Panc1 (cell line): ENCODE results near the gene PCDHB9.
"Not testable (repeated sequence)": the region's sequence is repeated elsewhere in the genome, so short reads cannot be mapped to it uniquely, and the experiment has no call there.

ENCODE experiments used
- CTCF ChIP-seq: fragments of 450-650 bp; IDR thresholded peaks from 2 replicates; pipeline ENCODE4 v1.5.1; 2017; ENCODE audit warnings: mild to moderate bottlenecking
- POLR2AphosphoS5 ChIP-seq: IDR thresholded peaks from 2 replicates; pipeline ENCODE4 v1.6.1; 2012; ENCODE audit warnings: mild to moderate bottlenecking, low read depth, low read length, moderate library complexity

- peak; percentile 69 for TF ChIP-seq CTCF
- not testable (repeated sequence) for TF ChIP-seq POLR2AphosphoS5
These were observed 26.8 kb downstream of the PCDHB9 start, which contains the start of gene PCDHB13 for GRCh38 chr5:141213656-141214339.
